Endothelial cell of umbilical vein (primary cell): ENCODE results near the gene PI4KA. TPM values are rescaled to one million over a fixed set of nuclear protein-coding genes. Genes with fewer than 3 reads are reported as not detected.

ENCODE experiments used
- BruUV-seq: library from RNA; stranded (reverse); fragments of 400-500 nt; replicated peaks from 2 replicates; lab custom pipeline; 2021; lab: Mats Ljungman, UMichigan
- CTCF ChIA-PET: fragments of 300-600, 350-600 bp; sonication (Branson Sonifier 250); formaldehyde crosslinking; loops from one replicate; lab custom pipeline; 2021; ENCODE audit warnings: antibody characterized with exemption, inconsistent platforms; lab: Charles Lee
- POLR2A ChIA-PET: fragments of 300-600, 350-600 bp; sonication (Branson Sonifier 250); formaldehyde crosslinking; loops from one replicate; lab custom pipeline; 2021; ENCODE audit warnings: antibody characterized with exemption, inconsistent platforms; lab: Charles Lee
- DNase-seq: peaks from one replicate; pipeline ENCODE4 v3.0.0-alpha.2; 2011; ENCODE audit warnings: low read depth, low spot score
- FAIRE-seq: peaks from 2 replicates; lab custom pipeline; 2011; peaks lifted over from hg19 to GRCh38; lab: Jason Lieb, UNC
- H2AFZ ChIP-seq: 2 replicates; pipeline ENCODE4 v1.6.0; 2012; ENCODE audit warnings: low read depth, low read length, control low read depth, inconsistent platforms
- H3K27ac ChIP-seq: 2 replicates; pipeline ENCODE4 v1.5.1; 2011; ENCODE audit warnings: low read depth, mild to moderate bottlenecking, control low read depth, low read length, moderate library complexity; ENCODE audit not compliant: insufficient read depth
- H3K27me3 ChIP-seq, 2 experiments: 2 replicates each; pipeline versions ENCODE4 v1.6.0 to v1.6.1; 2011; ENCODE audit warnings: low read length in 2 of 2, mixed read lengths in 1 of 2; ENCODE audit not compliant: control insufficient read depth in 2 of 2, insufficient read depth in 2 of 2
- H3K36me3 ChIP-seq, 2 experiments: 2 replicates in 1 of 2; 3 replicates in 1 of 2; pipeline ENCODE4 v1.5.1; 2011; ENCODE audit warnings: low read length in 2 of 2, mild to moderate bottlenecking in 1 of 2, moderate library complexity in 1 of 2; ENCODE audit not compliant: control insufficient read depth in 2 of 2, insufficient read depth in 2 of 2; ENCODE audit errors: extremely low read depth in 1 of 2
- H3K4me1 ChIP-seq: 3 replicates; pipeline ENCODE4 v1.5.1; 2011; ENCODE audit warnings: mild to moderate bottlenecking, low read length; ENCODE audit not compliant: control insufficient read depth, insufficient read depth; ENCODE audit errors: extremely low read depth
- H3K4me2 ChIP-seq: 2 replicates; pipeline ENCODE4 v1.6.1; 2011; ENCODE audit warnings: low read length, control low read depth, mixed read lengths; ENCODE audit not compliant: insufficient read depth
- H3K4me3 ChIP-seq, 3 experiments: fragments of 200-600 bp in 1 of 3; sonication (generic), shearing (Covaris generic) in 1 of 3; replicated peaks in 1 of 3; 2 replicates each; pipeline ENCODE4 v1.5.1; 2011 to 2016; ENCODE audit warnings: control low read depth in 3 of 3, low read length in 3 of 3, mild to moderate bottlenecking in 2 of 3, inconsistent platforms in 1 of 3, low read depth in 1 of 3, moderate library complexity in 1 of 3; ENCODE audit not compliant: insufficient read depth in 1 of 3
- H3K79me2 ChIP-seq: 2 replicates; pipeline ENCODE4 v1.6.0; 2012; ENCODE audit warnings: low read length, inconsistent platforms; ENCODE audit not compliant: control insufficient read depth, insufficient read depth
- H3K9ac ChIP-seq: replicated peaks from 2 replicates; pipeline ENCODE3; 2011; ENCODE audit warnings: low read length, control low read depth; ENCODE audit not compliant: insufficient read depth; ENCODE audit errors: extremely low read depth
- H3K9me1 ChIP-seq: replicated peaks from 3 replicates; pipeline ENCODE4 v1.6.0; 2011; ENCODE audit warnings: mild to moderate bottlenecking, low read length; ENCODE audit not compliant: control insufficient read depth, insufficient read depth; ENCODE audit errors: extremely low read depth
- H3K9me3 ChIP-seq: replicated peaks from 2 replicates; pipeline ENCODE4 v1.5.1; 2012; ENCODE audit warnings: low read length, inconsistent platforms; ENCODE audit not compliant: control insufficient read depth, insufficient read depth
- H4K20me1 ChIP-seq: replicated peaks from 2 replicates; pipeline ENCODE3; 2011; ENCODE audit warnings: mild to moderate bottlenecking, low read length; ENCODE audit not compliant: control insufficient read depth, insufficient read depth; ENCODE audit errors: extremely low read depth
- EZH2 ChIP-seq: IDR thresholded peaks from 2 replicates; pipeline ENCODE4 v1.6.1; 2012; ENCODE audit warnings: borderline replicate concordance, low read depth, mild to moderate bottlenecking, moderate library complexity, low read length, inconsistent platforms; ENCODE audit not compliant: severe bottlenecking
- FOS ChIP-seq: IDR thresholded peaks from 2 replicates; pipeline ENCODE4 v1.6.1; 2011; ENCODE audit warnings: mild to moderate bottlenecking, low read length, moderate library complexity, borderline replicate concordance; ENCODE audit not compliant: insufficient read depth
- GATA2 ChIP-seq: IDR thresholded peaks from 2 replicates; pipeline ENCODE4 v1.7.0; 2011; ENCODE audit warnings: low read depth, mild to moderate bottlenecking, moderate library complexity, mixed read lengths, low read length; ENCODE audit not compliant: insufficient read length, insufficient read depth
- JUN ChIP-seq: IDR thresholded peaks from 2 replicates; pipeline ENCODE4 v1.6.1; 2011; ENCODE audit warnings: borderline replicate concordance, low read depth; ENCODE audit not compliant: insufficient read length, insufficient read depth
- MAX ChIP-seq: IDR thresholded peaks from 2 replicates; pipeline ENCODE4 v1.6.1; 2011; ENCODE audit not compliant: insufficient read depth, insufficient read length
- MYC ChIP-seq: IDR thresholded peaks from one replicate; pipeline ENCODE4 v1.6.1; 2011; ENCODE audit warnings: mild to moderate bottlenecking, low read depth, low read length
- POLR2A ChIP-seq: IDR thresholded peaks from 2 replicates; pipeline ENCODE4 v1.6.1; 2012; ENCODE audit warnings: low read depth, mild to moderate bottlenecking, control low read depth, low read length
- POLR2AphosphoS5 ChIP-seq: IDR thresholded peaks from 2 replicates; pipeline ENCODE4 v1.6.1; 2012; ENCODE audit warnings: low read depth, mild to moderate bottlenecking, control low read depth, low read length, moderate library complexity; ENCODE audit not compliant: insufficient read depth
- dilution Hi-C: fragments of 300-500 bp; cut with MboI; formaldehyde crosslinking; loops from one replicate; pipeline ENCODE4 v1.15.0; 2019; ENCODE audit warnings: low sequenced_read_pairs; ENCODE audit not compliant: extremely low pct_ligation_motif_present
- intact Hi-C: fragments of 100-400 bp; cut with micrococcal nuclease; formaldehyde crosslinking; loops from one replicate; pipeline ENCODE4 v1.10.0; 2022
- polyA plus RNA-seq, 4 experiments: library from polyadenylated mRNA; depleted of rRNA in 3 of 4; stranded (reverse) in 3 of 4; unstranded in 1 of 4; fragments of >200 nt; gene quantifications; 2 replicates each; pipeline versions ENCODE4 v1.2.1 to v1.2.3, GENCODE V29; 2011 to 2012; ENCODE audit warnings: missing spikeins in 1 of 4
- total RNA-seq: library from RNA; stranded (reverse); gene quantifications from 2 replicates; pipeline ENCODE4 v1.2.3, GENCODE V29; 2021
- TF ChIP-seq, protein P1 (sequence below), 2 donors: IDR thresholded peaks; 1 replicate in 1 of 2; 2 replicates in 1 of 2; pipeline ENCODE4 v1.5.1; 2011; ENCODE audit warnings: low read length in 2 of 2, mild to moderate bottlenecking in 2 of 2, moderate library complexity in 2 of 2, control low read depth in 1 of 2, inconsistent platforms in 1 of 2, low read depth in 1 of 2; ENCODE audit not compliant: insufficient read depth in 1 of 2; ENCODE audit errors: extremely low read depth in 1 of 2

Gene PI4KA
- total and polyA plus RNA-seq, 2 donors (not counting 3 experiments of a cell fraction or from before 2014, with no cell fraction given) = 28.9 to 56.4 TPM

- no TSS peak for BruUV-seq
- Histone ChIP-seq H3K4me1 (no peaks in the 10 kb centered on the region), H3K9me3 (no peaks in the 10 kb centered on the region), H3K4me2 (no peak overlapping the region), H3K27me3 (peaks cover 3 to 28% of the 10 kb centered on the region in 2 experiments), H3K36me3 (no peaks in the 10 kb centered on the region), H2AFZ (no peak overlapping the region), H3K9me1 (no peaks in the 10 kb centered on the region), H4K20me1 (no peaks in the 10 kb centered on the region), H3K79me2 (no peaks in the 10 kb centered on the region), H3K9ac (no peak overlapping the region), H3K4me3 (no peak overlapping the region), H3K27ac (no peak overlapping the region)
- dilution Hi-C loops = no loop called here
- intact Hi-C loops = no loop called here
- ChIA-PET POLR2A (no interaction called here), CTCF (no interaction called here)
- FAIRE-seq = no peak
- no peak for DNase-seq
- TF ChIP-seq MYC (no peak), POLR2AphosphoS5 (no peak), FOS (no peak), JUN (no peak), EZH2 (no peak), POLR2A (no peak), GATA2 (no peak), MAX (no peak)
- TF ChIP-seq, protein P1, sequence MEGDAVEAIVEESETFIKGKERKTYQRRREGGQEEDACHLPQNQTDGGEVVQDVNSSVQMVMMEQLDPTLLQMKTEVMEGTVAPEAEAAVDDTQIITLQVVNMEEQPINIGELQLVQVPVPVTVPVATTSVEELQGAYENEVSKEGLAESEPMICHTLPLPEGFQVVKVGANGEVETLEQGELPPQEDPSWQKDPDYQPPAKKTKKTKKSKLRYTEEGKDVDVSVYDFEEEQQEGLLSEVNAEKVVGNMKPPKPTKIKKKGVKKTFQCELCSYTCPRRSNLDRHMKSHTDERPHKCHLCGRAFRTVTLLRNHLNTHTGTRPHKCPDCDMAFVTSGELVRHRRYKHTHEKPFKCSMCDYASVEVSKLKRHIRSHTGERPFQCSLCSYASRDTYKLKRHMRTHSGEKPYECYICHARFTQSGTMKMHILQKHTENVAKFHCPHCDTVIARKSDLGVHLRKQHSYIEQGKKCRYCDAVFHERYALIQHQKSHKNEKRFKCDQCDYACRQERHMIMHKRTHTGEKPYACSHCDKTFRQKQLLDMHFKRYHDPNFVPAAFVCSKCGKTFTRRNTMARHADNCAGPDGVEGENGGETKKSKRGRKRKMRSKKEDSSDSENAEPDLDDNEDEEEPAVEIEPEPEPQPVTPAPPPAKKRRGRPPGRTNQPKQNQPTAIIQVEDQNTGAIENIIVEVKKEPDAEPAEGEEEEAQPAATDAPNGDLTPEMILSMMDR (IDR thresholded peaks at IDR 0.05; ENCODE audit: extremely low read depth in 1 of 2, insufficient read depth in 1 of 2, low read depth in 1 of 2, low read length in 2 of 2) = no peak
Observed at GRCh38 chr22:20659920-20660319, 198.7 kb downstream of the PI4KA start.
